Activated CD8-positive, alpha-beta memory T cell treated with anti-CD3 and anti-CD28 coated beads, Interleukin-2, amount 10 ng/mL, durations not matched to agents 7 days and 5 days (primary cell): ENCODE data around the gene CDX1. TPM values are rescaled to one million over a fixed set of nuclear protein-coding genes. Genes with fewer than 3 reads are reported as not detected.

Source experiments
- ATAC-seq: fragments of 150-1000 bp; cut with Tn5 transposase; one replicate; pipeline ENCODE4 v1.10.0; 2021; ENCODE audit warnings: moderate library complexity
- CTCF ChIA-PET: fragments of 350-600 bp; sonication (Branson Sonifier 250); formaldehyde crosslinking; loops from one replicate; lab custom pipeline; 2021; ENCODE audit warnings: antibody characterized with exemption; lab: Charles Lee
- DNase-seq: peaks from one replicate; pipeline ENCODE4 v3.0.0-alpha.2; 2020
- H3K27ac Mint-ChIP-seq: one replicate; pipeline ENCODE4 v1.8.0; 2021; ENCODE audit warnings: mild to moderate bottlenecking, mixed read lengths
- H3K27me3 Mint-ChIP-seq: one replicate; pipeline ENCODE4 v1.8.0; 2021; ENCODE audit warnings: mixed read lengths
- H3K36me3 Mint-ChIP-seq: one replicate; pipeline ENCODE4 v1.8.0; 2021; ENCODE audit warnings: mild to moderate bottlenecking, mixed read lengths
- H3K4me1 Mint-ChIP-seq: one replicate; pipeline ENCODE4 v1.8.0; 2021; ENCODE audit warnings: mixed read lengths
- H3K4me3 Mint-ChIP-seq: one replicate; pipeline ENCODE4 v1.8.0; 2021; ENCODE audit warnings: mild to moderate bottlenecking, moderate library complexity, mixed read lengths
- H3K9me3 Mint-ChIP-seq: one replicate; pipeline ENCODE4 v1.8.0; 2022; ENCODE audit warnings: low read depth, mixed read lengths
- total RNA-seq, 2 experiments: library from RNA; stranded (reverse); gene quantifications; one replicate each; pipeline ENCODE4 v1.2.3, GENCODE V29; 2021

Gene CDX1
- total RNA-seq, 2 experiments from 2014 or later = not detected

DNA sequence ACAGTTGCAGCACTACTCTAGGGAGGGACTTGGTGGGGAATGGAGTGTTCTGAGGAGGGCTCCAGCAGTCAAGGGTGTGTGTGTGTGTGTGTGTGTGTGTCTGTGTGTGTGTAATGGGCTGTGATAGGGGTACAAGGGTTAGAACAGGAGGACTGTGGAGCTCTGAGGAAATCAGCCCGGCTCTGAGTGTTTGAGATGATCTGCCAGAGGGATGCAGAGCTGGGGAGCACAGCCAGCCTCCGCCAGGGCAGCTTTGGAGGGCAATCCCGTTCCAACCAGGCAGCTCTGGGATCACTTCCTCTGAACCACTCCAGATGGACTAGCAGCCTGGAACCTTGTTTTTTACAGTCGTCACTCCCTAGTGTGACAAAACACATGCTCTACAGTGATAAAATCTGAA is 20.3 kb downstream of the CDX1 start:
- H3K4me3 Mint-ChIP-seq = no peak overlapping the region
- no peaks in the 10 kb centered on the region for H3K4me1 Mint-ChIP-seq
- no peaks in the 10 kb centered on the region for H3K36me3 Mint-ChIP-seq
- H3K9me3 Mint-ChIP-seq = no peaks in the 10 kb centered on the region
- DNase-seq (no peak), ATAC-seq (no peak)
- H3K27me3 Mint-ChIP-seq = peaks cover 67% of the 10 kb centered on the region
- CTCF ChIA-PET = no interaction called here
- H3K27ac Mint-ChIP-seq = no peak overlapping the region

DNA sequence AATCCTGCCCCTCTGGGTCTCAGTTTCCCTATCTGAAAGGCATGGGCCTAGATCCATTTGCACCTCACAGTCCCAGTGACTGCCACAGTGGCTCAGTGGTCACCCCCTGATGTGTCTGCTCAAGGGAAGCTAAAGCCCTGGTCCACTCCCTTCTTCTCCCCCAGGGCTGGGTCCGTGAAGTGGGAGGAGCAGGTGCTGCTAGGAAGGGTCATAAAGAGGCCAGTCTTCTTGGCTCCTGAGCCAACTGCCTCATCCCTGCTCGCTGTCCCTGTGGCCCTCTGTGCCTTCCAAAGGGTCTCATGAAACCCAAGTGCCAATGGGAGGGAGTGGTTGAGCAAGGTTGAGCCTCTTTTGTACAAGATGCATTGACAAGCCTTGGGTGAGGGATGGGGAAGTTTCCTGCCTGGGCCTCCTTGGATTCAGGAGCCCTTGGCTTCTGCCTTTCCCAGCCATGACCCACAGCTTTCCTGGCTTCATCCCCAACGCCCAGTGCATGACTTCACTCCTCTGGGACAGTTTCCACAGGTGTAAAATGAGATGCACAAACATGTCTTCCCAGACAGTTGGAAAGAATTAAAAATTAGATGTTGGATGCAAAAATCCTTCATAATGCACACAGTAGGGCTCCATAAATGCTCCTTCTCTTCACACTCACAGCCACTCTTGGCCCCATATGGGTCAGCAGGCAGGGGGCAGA is 21.7 kb downstream of the CDX1 start:
- H3K36me3 Mint-ChIP-seq = no peaks in the 10 kb centered on the region
- H3K9me3 Mint-ChIP-seq = no peaks in the 10 kb centered on the region
- no peaks in the 10 kb centered on the region for H3K4me1 Mint-ChIP-seq
- DNase-seq (no peak), ATAC-seq (no peak)
- CTCF ChIA-PET = no interaction called here
- H3K4me3 Mint-ChIP-seq = no peak overlapping the region
- no peak overlapping the region for H3K27ac Mint-ChIP-seq
- H3K27me3 Mint-ChIP-seq = peaks cover 71% of the 10 kb centered on the region

DNA sequence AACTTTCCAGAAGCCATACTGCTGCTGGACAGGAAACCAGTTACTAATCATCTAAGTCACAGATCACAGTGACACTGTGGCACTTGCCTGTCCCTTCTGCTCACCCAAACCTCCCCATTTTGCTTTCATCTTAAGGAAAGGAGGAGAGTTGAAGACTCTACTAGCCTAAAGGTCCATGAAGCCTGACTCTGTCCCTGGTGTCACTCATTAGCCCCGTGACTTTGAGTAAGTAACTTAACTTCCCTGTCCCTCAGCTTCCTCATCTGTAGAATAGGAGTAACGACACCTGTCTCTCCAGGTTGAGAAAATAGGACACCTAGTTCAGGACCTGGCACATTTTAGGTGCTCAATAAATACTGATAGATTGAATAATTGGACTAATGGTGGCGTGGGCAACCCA is 22.7 kb downstream of the CDX1 start:
- Mint-ChIP-seq H3K9me3 (no peaks in the 10 kb centered on the region), H3K27ac (no peak overlapping the region), H3K4me3 (no peak overlapping the region), H3K36me3 (no peaks in the 10 kb centered on the region), H3K4me1 (no peaks in the 10 kb centered on the region), H3K27me3 (peaks cover 77% of the 10 kb centered on the region)
- CTCF ChIA-PET = no interaction called here
- DNase-seq (no peak), ATAC-seq (no peak)

DNA sequence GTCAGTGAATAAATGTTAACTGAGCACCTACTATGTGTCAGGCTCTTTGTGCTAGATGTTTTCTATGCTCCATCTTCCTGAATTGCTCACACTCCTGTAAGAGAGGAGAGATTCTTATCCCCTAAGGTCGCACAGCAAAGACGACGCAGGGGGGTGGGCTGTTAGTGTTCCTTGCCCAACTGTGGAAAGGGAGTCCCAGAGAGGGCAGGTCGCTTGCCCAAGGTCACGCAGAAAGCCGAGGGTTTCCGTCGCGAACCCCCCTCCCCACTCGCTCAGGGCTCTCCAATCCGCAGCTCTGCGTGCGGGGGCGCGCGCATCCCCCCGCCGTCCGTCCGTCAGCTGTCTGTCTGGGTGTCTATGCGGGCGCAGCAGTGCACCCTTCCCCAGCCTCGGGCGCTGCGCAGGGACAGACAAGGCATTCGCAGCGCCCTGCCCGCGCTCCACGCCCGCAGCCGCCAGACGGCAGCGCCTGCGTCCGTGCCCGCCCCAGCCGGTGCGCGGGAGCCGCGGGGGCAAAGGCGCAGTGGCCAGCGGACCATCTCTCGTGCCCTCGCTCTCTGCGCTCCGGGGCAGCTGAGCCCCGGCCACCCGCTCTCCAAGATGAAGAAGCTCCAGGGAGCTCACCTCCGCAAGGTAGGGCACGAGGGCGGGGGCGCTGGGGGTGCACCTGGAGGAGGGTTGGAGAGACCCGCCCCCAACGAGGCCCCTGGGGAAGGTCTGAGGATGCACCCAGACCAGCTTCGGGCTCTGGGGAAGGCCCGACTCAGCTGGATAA is 23.3 kb downstream of the CDX1 start, which contains the start of gene SLC6A7:
TSS of gene SLC6A7 (plus strand) at position 335 of the 775 bp plus-strand sequence. CDS start at position 601, 266 bp downstream.
- ATAC-seq (no peak), DNase-seq (no peak)
- peaks cover 73% of the 10 kb centered on the region for H3K27me3 Mint-ChIP-seq
- H3K9me3 Mint-ChIP-seq = no peaks in the 10 kb centered on the region
- H3K4me3 Mint-ChIP-seq = no peak within 1 kb of the TSS
- H3K27ac Mint-ChIP-seq = no peak within 1 kb of the TSS
- CTCF ChIA-PET = no interaction called here
- H3K4me1 Mint-ChIP-seq = no peaks in the 10 kb centered on the region
- no peaks in the 10 kb centered on the region for H3K36me3 Mint-ChIP-seq

DNA sequence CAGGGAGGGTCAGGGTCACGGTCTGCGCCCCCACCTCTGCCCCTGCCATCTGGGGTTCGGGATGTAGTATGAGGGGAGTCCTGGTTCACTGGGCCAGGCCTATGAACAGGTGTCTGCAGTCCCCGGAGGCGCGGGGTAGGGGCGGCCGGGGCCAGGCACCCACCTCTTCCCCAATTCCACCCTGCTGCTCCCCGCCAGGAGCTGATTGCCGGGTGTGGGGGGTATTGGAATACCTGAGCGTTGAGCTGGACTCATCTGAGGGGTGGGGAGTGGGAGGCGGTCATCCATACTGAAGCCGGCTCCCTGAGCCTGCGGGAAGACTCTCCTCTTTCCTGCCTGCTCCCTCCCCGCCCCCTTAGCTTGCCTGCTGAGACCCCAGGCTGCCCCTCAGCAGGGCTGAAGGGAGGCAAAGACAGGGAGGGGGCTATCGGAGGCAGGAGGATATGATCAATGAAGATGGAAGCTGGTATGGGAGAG is 24.0 kb downstream of the CDX1 start:
- Mint-ChIP-seq H3K9me3 (no peaks in the 10 kb centered on the region), H3K4me1 (no peaks in the 10 kb centered on the region), H3K4me3 (no peak overlapping the region), H3K27ac (no peak overlapping the region), H3K27me3 (peaks cover 71% of the 10 kb centered on the region), H3K36me3 (no peaks in the 10 kb centered on the region)
- no peak for DNase-seq
- no peak for ATAC-seq
- CTCF ChIA-PET = no interaction called here

DNA sequence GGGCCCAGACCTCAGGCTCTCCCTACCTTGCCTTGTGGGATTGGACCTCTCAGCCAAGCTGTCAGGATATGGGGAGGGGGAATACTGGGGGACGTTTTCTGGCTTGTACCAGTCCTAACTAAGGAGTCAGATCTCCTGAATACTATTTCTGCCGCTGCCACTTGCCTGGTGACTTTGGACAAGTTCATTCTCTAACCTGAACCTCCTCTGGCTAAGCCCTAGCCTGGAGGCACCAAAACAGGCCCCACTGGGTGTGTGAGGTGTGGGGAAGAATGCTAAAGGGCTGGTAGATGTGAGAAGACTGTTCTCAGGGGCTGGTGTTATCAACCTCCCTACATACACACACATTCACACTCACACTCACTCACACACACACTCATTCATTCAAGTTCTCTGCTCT is 24.4 kb downstream of the CDX1 start:
- no peak for DNase-seq
- H3K27me3 Mint-ChIP-seq = peaks cover 72% of the 10 kb centered on the region

DNA sequence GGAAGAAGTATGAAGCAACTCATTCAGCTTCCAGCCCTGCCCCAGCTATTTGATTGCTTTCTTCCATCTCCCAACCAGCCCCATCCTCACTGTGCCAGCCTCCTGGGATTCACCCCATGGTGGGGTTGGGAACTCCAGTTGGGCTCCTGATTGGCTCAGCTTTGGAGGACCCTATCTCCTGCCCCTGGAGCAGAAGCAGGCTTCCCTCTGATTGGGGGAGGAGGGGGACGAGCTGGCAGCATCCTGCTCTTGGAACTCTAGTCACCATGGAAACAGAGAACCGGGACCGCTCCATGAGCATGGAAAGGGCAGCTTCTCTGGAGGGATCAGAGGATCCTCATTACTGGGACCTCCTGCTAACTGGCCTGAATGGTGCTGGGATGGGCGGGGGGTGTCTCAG is 25.9 kb downstream of the CDX1 start:
- ATAC-seq = no peak
- H3K4me3 Mint-ChIP-seq = no peak overlapping the region
- H3K4me1 Mint-ChIP-seq = no peaks in the 10 kb centered on the region
- peaks cover 69% of the 10 kb centered on the region for H3K27me3 Mint-ChIP-seq
- no peaks in the 10 kb centered on the region for H3K9me3 Mint-ChIP-seq
- CTCF ChIA-PET = no interaction called here
- H3K36me3 Mint-ChIP-seq = no peaks in the 10 kb centered on the region
- no peak for DNase-seq
- H3K27ac Mint-ChIP-seq = no peak overlapping the region

More for the DNA sequence above, 24.4 kb downstream of the CDX1 start:
- Mint-ChIP-seq H3K4me3 (no peak overlapping the region), H3K4me1 (no peaks in the 10 kb centered on the region), H3K27ac (no peak overlapping the region), H3K9me3 (no peaks in the 10 kb centered on the region), H3K36me3 (no peaks in the 10 kb centered on the region)
- CTCF ChIA-PET = no interaction called here
- ATAC-seq = no peak

DNA sequence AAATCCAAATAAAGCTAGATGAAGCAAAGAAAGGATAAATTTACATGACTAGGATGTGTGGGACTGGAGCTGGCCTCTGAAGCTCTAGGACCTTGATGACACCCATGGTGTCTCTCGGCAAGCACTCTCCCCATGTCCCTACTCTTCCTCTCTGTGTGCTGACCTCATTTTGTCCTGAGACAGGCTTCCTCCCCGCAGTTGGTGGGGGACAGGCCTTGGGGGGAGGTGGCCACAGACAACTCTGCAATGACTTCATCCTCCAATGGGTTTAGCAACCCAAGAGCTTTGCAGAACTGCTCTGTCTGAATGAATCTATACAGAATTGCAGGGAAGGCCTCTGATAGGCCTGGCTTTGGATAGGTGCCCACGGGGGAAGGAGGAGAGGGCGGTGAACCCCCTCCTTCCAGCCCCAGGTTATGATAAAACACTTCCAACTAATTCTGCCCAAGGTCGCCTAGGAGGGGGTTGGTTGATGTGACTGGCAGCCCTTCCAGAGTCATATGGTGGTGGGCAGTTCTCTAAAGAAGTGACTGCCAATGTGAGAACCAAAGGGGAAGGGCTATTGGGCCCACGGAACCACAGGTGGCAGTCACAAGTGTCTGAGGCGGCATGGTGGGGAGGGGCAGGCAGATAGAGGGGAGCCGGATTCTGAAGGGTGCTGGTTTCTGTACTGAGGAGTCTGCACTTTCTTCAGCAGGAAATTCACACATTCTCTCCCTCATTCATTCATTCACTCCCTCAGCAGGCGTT is 29.3 kb downstream of the CDX1 start:
- Mint-ChIP-seq H3K27me3 (peaks cover 60% of the 10 kb centered on the region), H3K9me3 (no peaks in the 10 kb centered on the region), H3K27ac (no peak overlapping the region), H3K4me3 (no peak overlapping the region), H3K36me3 (no peaks in the 10 kb centered on the region), H3K4me1 (no peaks in the 10 kb centered on the region)
- ATAC-seq (no peak), DNase-seq (no peak)
- CTCF ChIA-PET = interaction anchor here (0.7 to 1.0 kb wide), 3 partner anchors 10 to 20 kb away, joined by 3 read pairs; no protein-coding TSS in a partner anchor

DNA sequence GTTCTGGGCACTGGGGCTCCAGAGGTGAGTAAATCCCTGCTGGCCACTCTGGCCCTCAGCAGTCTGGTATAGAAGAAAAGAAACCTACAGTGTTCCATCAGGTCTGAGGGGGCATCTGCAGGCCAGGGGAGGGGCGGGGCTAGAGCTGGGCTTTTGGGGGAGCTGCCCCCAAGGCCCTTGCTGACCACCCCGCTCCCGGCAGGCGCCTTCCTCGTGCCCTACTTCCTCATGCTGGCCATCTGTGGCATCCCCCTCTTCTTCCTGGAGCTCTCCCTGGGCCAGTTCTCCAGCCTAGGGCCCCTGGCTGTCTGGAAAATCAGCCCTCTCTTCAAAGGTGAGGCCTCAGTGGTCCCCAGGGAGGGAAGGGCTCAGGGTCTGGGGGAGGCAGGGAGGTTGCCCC is 29.9 kb downstream of the CDX1 start:
- Mint-ChIP-seq H3K9me3 (no peaks in the 10 kb centered on the region), H3K36me3 (no peaks in the 10 kb centered on the region), H3K4me3 (no peak overlapping the region), H3K27me3 (peaks cover 54% of the 10 kb centered on the region), H3K27ac (no peak overlapping the region), H3K4me1 (no peaks in the 10 kb centered on the region)
- ATAC-seq (no peak), DNase-seq (no peak)
- CTCF ChIA-PET = interaction anchor here (0.9 to 1.3 kb wide), 2 partner anchors 10 to 20 kb away, joined by 3 read pairs; no protein-coding TSS in a partner anchor

DNA sequence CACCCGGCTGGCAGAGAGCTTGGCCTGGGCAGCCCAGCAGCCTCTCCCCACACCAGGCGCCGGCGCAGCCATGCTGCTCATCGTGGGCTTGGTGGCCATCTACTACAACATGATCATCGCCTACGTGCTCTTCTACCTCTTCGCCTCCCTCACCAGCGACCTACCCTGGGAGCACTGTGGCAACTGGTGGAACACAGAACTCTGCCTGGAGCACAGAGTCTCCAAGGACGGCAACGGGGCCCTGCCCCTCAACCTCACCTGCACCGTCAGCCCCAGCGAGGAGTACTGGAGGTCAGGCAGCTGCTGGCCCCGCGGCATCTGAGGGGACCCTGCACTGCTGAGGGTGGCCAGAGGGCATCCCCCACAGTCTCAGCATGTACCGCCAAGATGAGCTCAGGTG is 30.4 kb downstream of the CDX1 start:
- Mint-ChIP-seq H3K9me3 (no peaks in the 10 kb centered on the region), H3K4me3 (no peak overlapping the region), H3K27me3 (peaks cover 50% of the 10 kb centered on the region), H3K27ac (no peak overlapping the region), H3K36me3 (no peaks in the 10 kb centered on the region), H3K4me1 (no peaks in the 10 kb centered on the region)
- DNase-seq (no peak), ATAC-seq (no peak)
- CTCF ChIA-PET = interaction anchor here (0.9 to 1.3 kb wide), 2 partner anchors 9 to 21 kb away, joined by 3 read pairs; no protein-coding TSS in a partner anchor

DNA sequence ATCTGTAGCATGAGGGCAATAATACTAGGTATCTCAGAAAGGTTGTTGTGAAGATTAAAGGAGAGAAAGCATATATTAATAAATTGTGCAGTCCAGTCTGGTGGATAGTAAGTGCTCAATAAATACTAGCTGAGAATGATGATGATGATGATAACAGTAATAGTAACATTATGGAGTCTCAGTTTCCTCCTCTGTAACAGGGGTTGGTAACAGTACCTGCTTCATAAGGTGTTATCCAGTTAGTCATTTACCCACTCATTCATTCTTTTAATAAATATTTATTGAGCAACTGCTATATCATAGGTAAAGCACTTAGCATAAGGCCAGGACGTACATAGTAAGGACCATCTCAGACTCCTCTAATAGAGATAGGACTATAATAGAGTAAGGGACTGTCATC is 30.9 kb downstream of the CDX1 start:
- no peak overlapping the region for H3K27ac Mint-ChIP-seq
- CTCF ChIA-PET = interaction anchor here (1.3 kb wide), 1 partner anchor 9 kb away, joined by 3 read pairs; no protein-coding TSS in a partner anchor
- no peak for ATAC-seq
- H3K9me3 Mint-ChIP-seq = no peaks in the 10 kb centered on the region
- no peaks in the 10 kb centered on the region for H3K4me1 Mint-ChIP-seq
- no peak for DNase-seq
- H3K27me3 Mint-ChIP-seq = peaks cover 45% of the 10 kb centered on the region
- H3K36me3 Mint-ChIP-seq = no peaks in the 10 kb centered on the region
- no peak overlapping the region for H3K4me3 Mint-ChIP-seq

DNA sequence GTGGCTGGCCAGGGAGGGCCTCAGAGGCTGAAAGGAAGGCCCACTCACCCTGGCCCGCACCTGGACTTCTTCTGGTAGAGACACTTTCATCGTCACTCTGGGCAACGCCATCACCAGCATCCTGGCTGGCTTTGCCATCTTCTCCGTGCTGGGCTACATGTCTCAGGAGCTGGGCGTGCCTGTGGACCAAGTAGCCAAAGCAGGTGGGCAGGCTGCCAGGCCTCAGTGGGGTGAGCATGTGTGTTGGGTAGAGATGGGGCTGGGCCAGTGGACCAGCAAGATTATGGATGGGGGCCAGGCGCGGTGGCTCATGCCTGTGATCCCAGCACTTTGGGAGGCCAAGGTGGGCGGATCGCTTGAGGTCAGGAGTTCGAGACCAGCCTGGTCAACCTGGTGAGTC is 35.9 kb downstream of the CDX1 start:
- H3K4me3 Mint-ChIP-seq = no peak overlapping the region
- ATAC-seq (no peak), DNase-seq (no peak)
- H3K36me3 Mint-ChIP-seq = no peaks in the 10 kb centered on the region
- CTCF ChIA-PET = interaction anchor here (1.8 kb wide), 1 partner anchor 16 kb away, joined by 8 read pairs; no protein-coding TSS in a partner anchor
- H3K27ac Mint-ChIP-seq = no peak overlapping the region
- peaks cover 10% of the 10 kb centered on the region for H3K4me1 Mint-ChIP-seq
- peaks cover 27% of the 10 kb centered on the region for H3K27me3 Mint-ChIP-seq
- H3K9me3 Mint-ChIP-seq = no peaks in the 10 kb centered on the region
